ENCODE results near the gene SPINT2.

DNA sequence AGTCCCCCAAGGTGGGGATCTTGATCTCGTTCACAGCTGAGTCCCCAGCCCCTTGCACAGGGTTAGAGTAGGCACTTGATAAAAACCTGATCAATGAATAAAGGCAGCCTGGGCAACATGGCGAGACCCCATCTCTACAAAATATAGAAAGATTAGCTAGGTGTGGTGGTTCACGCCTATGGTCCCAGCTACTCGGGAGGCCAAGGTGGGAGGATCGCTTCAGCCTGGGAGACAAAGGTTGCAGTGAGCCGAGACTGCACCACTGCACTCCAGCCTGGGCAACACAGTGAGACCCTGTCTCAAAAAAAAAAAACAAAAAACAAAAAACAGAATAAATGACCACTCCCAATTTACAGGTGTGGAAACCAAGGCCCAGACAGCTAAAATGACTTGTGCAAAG lies 46.6 kb downstream of the SPINT2 start:
- TF ChIP-seq POLR2A (IDR thresholded peaks at IDR 0.05) = no peak
- TF ChIP-seq, protein P1, sequence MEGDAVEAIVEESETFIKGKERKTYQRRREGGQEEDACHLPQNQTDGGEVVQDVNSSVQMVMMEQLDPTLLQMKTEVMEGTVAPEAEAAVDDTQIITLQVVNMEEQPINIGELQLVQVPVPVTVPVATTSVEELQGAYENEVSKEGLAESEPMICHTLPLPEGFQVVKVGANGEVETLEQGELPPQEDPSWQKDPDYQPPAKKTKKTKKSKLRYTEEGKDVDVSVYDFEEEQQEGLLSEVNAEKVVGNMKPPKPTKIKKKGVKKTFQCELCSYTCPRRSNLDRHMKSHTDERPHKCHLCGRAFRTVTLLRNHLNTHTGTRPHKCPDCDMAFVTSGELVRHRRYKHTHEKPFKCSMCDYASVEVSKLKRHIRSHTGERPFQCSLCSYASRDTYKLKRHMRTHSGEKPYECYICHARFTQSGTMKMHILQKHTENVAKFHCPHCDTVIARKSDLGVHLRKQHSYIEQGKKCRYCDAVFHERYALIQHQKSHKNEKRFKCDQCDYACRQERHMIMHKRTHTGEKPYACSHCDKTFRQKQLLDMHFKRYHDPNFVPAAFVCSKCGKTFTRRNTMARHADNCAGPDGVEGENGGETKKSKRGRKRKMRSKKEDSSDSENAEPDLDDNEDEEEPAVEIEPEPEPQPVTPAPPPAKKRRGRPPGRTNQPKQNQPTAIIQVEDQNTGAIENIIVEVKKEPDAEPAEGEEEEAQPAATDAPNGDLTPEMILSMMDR (IDR thresholded peaks at IDR 0.05) = no peak
